Measurements from ENCODE around the gene VSTM2A.
"Not testable (repeated sequence)": the region's sequence is repeated elsewhere in the genome, so short reads cannot be mapped to it uniquely, and the experiment has no call there.

Gene VSTM2A

GRCh38 chr7:54541669-54542625, at the start of gene VSTM2A:
VSTM2A (plus strand) TSS chr7:54542375; CDS start chr7:54542731, 356 bp downstream.
- no peak for DNase-seq (ENCODE audit: low spot score)

- not testable (repeated sequence) for DNase-seq (ENCODE audit: low spot score)
These were observed 37.6 kb upstream of the VSTM2A start for GRCh38 chr7:54504531-54504930.

- no peak for DNase-seq (ENCODE audit: low spot score)
These were observed 12.6 kb upstream of the VSTM2A start for GRCh38 chr7:54529568-54529967.

GRCh38 chr7:54538122-54538521, 4.1 kb upstream of the VSTM2A start:
- DNase-seq (ENCODE audit: low spot score): no peak

- peak; percentile 24 for DNase-seq (ENCODE audit: low spot score)
These were observed 895 bp downstream of the VSTM2A start for GRCh38 chr7:54543051-54543488.

- DNase-seq (ENCODE audit: low spot score): no peak
These were observed 2.0 kb downstream of the VSTM2A start for GRCh38 chr7:54544149-54544526.

- DNase-seq (ENCODE audit: low spot score): no peak
These were observed 2.5 kb downstream of the VSTM2A start for GRCh38 chr7:54544527-54545240.

- DNase-seq (ENCODE audit: low spot score): no peak
These were observed 3.0 kb downstream of the VSTM2A start for GRCh38 chr7:54545241-54545563.

GRCh38 chr7:54546081-54546985, 4.2 kb downstream of the VSTM2A start:
- no peak for DNase-seq (ENCODE audit: low spot score)

- DNase-seq (ENCODE audit: low spot score): no peak
These were observed 4.8 kb downstream of the VSTM2A start for GRCh38 chr7:54546986-54547314.

GRCh38 chr7:54550471-54550870, 8.3 kb downstream of the VSTM2A start:
- no peak for DNase-seq (ENCODE audit: low spot score)

- no peak for DNase-seq (ENCODE audit: low spot score)
These were observed 13.9 kb downstream of the VSTM2A start for GRCh38 chr7:54556121-54556520.

GRCh38 chr7:54559401-54559800, 17.2 kb downstream of the VSTM2A start:
- DNase-seq (ENCODE audit: low spot score): no peak

GRCh38 chr7:54560198-54560597, 18.0 kb downstream of the VSTM2A start:
- no peak for DNase-seq (ENCODE audit: low spot score)

GRCh38 chr7:54560723-54561122, 18.5 kb downstream of the VSTM2A start:
- no peak for DNase-seq (ENCODE audit: low spot score)

- no peak for DNase-seq (ENCODE audit: low spot score)
These were observed 21.2 kb downstream of the VSTM2A start for GRCh38 chr7:54563329-54563916.

- no peak for DNase-seq (ENCODE audit: low spot score)
These were observed 23.3 kb downstream of the VSTM2A start for GRCh38 chr7:54565432-54565831.

GRCh38 chr7:54581511-54581910, 39.3 kb downstream of the VSTM2A start:
- no peak for DNase-seq (ENCODE audit: low spot score)

- DNase-seq (ENCODE audit: low spot score): no peak
These were observed 49.5 kb downstream of the VSTM2A start for GRCh38 chr7:54591404-54592386.

GRCh38 chr7:54596747-54597146, 54.6 kb downstream of the VSTM2A start:
- DNase-seq (ENCODE audit: low spot score): no peak

GRCh38 chr7:54615537-54615936, 73.4 kb downstream of the VSTM2A start:
- DNase-seq (ENCODE audit: low spot score): no peak

All from COLO829 (cell line).